HCT116 (cell line): Measurements from ENCODE around the gene AGBL3. TPM values are rescaled to one million over a fixed set of nuclear protein-coding genes. Genes with fewer than 3 reads are reported as not detected.

Experiments
- ATAC-seq: fragments of 200-7000 bp; cut with Tn5 transposase; 2 replicates; pipeline ENCODE4 v1.9.1; 2020; ENCODE audit warnings: mild to moderate bottlenecking, moderate library complexity
- BruUV-seq: library from RNA; stranded (reverse); fragments of 400-500 nt; replicated peaks from 2 replicates; lab custom pipeline; 2021; lab: Mats Ljungman, UMichigan
- CTCF ChIA-PET: fragments of 300-600 bp; sonication (Branson Sonifier 250); formaldehyde crosslinking; loops from one replicate; lab custom pipeline; 2021; ENCODE audit warnings: antibody characterized with exemption; lab: Charles Lee
- POLR2A ChIA-PET: fragments of 300-600, 350-600 bp; sonication (Branson Sonifier 250); formaldehyde crosslinking; loops from one replicate; lab custom pipeline; 2021; ENCODE audit warnings: antibody characterized with exemption; lab: Charles Lee
- RAD21 ChIA-PET, 2 experiments: fragments of 300-600 bp; sonication (Branson Sonifier 250); formaldehyde crosslinking; loops; one replicate each; lab custom pipeline; 2023; ENCODE audit warnings: low total read pairs in 2 of 2; ENCODE audit not compliant: uncharacterized antibody in 2 of 2, unreplicated experiment in 2 of 2, low non-redundant PET in 1 of 2; lab: Charles Lee
- DNase-seq: peaks from one replicate; pipeline ENCODE4 v3.0.0-alpha.2; 2010; ENCODE audit warnings: low read depth, low spot score
- H2AFZ ChIP-seq: fragments of 200-600 bp; shearing (Covaris generic), sonication (generic); 2 replicates; pipeline ENCODE4 v1.6.1; 2017; ENCODE audit warnings: low read depth, mixed run types, mixed read lengths, antibody characterized with exemption, low read length; ENCODE audit not compliant: poor library complexity, severe bottlenecking
- H3K27ac ChIP-seq: 2 replicates; pipeline ENCODE4 v1.5.1; 2012; ENCODE audit warnings: low read depth, low read length
- H3K27me3 ChIP-seq: fragments of 200-600 bp; sonication (generic); 2 replicates; pipeline ENCODE4 v1.6.1; 2016; ENCODE audit warnings: mixed run types, low read length, mixed read lengths; ENCODE audit not compliant: insufficient read depth
- H3K36me3 ChIP-seq, 2 experiments: fragments of 200-500 bp in 1 of 2; fragments of 200-600 bp in 1 of 2; sonication (Bioruptor generic) in 1 of 2; sonication (generic) in 1 of 2; 2 replicates each; pipeline versions ENCODE4 v1.5.1 to v1.6.1; 2014 to 2016; ENCODE audit warnings: low read length in 2 of 2, inconsistent platforms in 1 of 2, mixed read lengths in 1 of 2, mixed run types in 1 of 2; ENCODE audit not compliant: insufficient read depth in 2 of 2, control insufficient read depth in 1 of 2
- H3K4me1 ChIP-seq, 2 experiments: fragments of 200-600 bp in 1 of 2; sonication (generic) in 1 of 2; 2 replicates each; pipeline versions ENCODE4 v1.5.1 to v1.6.1; 2012 to 2017; ENCODE audit warnings: low read length in 2 of 2, inconsistent platforms in 1 of 2, mild to moderate bottlenecking in 1 of 2, mixed read lengths in 1 of 2, mixed run types in 1 of 2, moderate library complexity in 1 of 2; ENCODE audit not compliant: insufficient read depth in 2 of 2, control insufficient read depth in 1 of 2
- H3K4me2 ChIP-seq: fragments of 200-600 bp; sonication (generic); 2 replicates; pipeline ENCODE4 v1.6.1; 2017; ENCODE audit warnings: mixed run types, low read length, mixed read lengths
- H3K4me3 ChIP-seq, 2 experiments: fragments of 200-600 bp in 1 of 2; sonication (generic) in 1 of 2; replicated peaks in 1 of 2; 2 replicates each; pipeline ENCODE4 v1.5.1; 2011 to 2016; ENCODE audit warnings: low read length in 2 of 2, control low read depth in 1 of 2, low read depth in 1 of 2, mild to moderate bottlenecking in 1 of 2, mixed read lengths in 1 of 2, mixed run types in 1 of 2
- H3K79me2 ChIP-seq: fragments of 200-600 bp; sonication (generic); 2 replicates; pipeline ENCODE4 v1.6.1; 2017; ENCODE audit warnings: mild to moderate bottlenecking, mixed run types, low read length, moderate library complexity, mixed read lengths; ENCODE audit not compliant: insufficient read depth
- H3K9ac ChIP-seq: fragments of 200-600 bp; sonication (generic); 2 replicates; pipeline ENCODE4 v1.6.1; 2016; ENCODE audit warnings: low read length, mixed read lengths
- H3K9me2 ChIP-seq: fragments of 200-600 bp; sonication (generic), shearing (Covaris generic); 2 replicates; pipeline ENCODE4 v1.6.1; 2017; ENCODE audit warnings: mixed run types, mild to moderate bottlenecking, moderate library complexity; ENCODE audit not compliant: insufficient read depth
- H3K9me3 ChIP-seq, 2 experiments: fragments of 200-500 bp in 1 of 2; fragments of 200-600 bp in 1 of 2; sonication (Bioruptor generic) in 1 of 2; sonication (generic) in 1 of 2; 2 replicates each; pipeline ENCODE4 v1.6.1; 2014 to 2017; ENCODE audit warnings: low read length in 2 of 2, mixed read lengths in 2 of 2, inconsistent platforms in 1 of 2, low read depth in 1 of 2, mild to moderate bottlenecking in 1 of 2, mixed run types in 1 of 2, moderate library complexity in 1 of 2; ENCODE audit not compliant: control insufficient read depth in 1 of 2, insufficient read depth in 1 of 2
- H4K20me1 ChIP-seq: fragments of 200-600 bp; sonication (generic), shearing (Covaris generic); 2 replicates; pipeline ENCODE4 v1.6.1; 2017; ENCODE audit warnings: mixed run types, mild to moderate bottlenecking, moderate library complexity; ENCODE audit not compliant: insufficient read depth
- CBX3 ChIP-seq: IDR thresholded peaks from 2 replicates; pipeline ENCODE4 v1.6.1; 2012; ENCODE audit warnings: low read depth
- EGR1 ChIP-seq: IDR thresholded peaks from 2 replicates; pipeline ENCODE4 v1.6.1; 2012; ENCODE audit warnings: low read depth
- JUND ChIP-seq: IDR thresholded peaks from 2 replicates; pipeline ENCODE4 v1.6.1; 2012
- MAX ChIP-seq: IDR thresholded peaks from 2 replicates; pipeline ENCODE4 v1.6.1; 2012
- POLR2AphosphoS5 ChIP-seq: IDR thresholded peaks from 2 replicates; pipeline ENCODE4 v1.6.1; 2011; ENCODE audit warnings: mild to moderate bottlenecking, low read depth, low read length, moderate library complexity
- REST ChIP-seq: IDR thresholded peaks from 2 replicates; pipeline ENCODE4 v1.6.1; 2012; ENCODE audit warnings: low read depth
- SIN3A ChIP-seq: IDR thresholded peaks from 2 replicates; pipeline ENCODE4 v1.6.1; 2012; ENCODE audit warnings: low read depth
- TCF7L2 ChIP-seq: IDR thresholded peaks from 2 replicates; pipeline ENCODE4 v1.7.0; 2011; ENCODE audit warnings: borderline replicate concordance, inconsistent platforms; ENCODE audit not compliant: insufficient read depth, insufficient read length; ENCODE audit errors: extremely low read depth
- YY1 ChIP-seq: IDR thresholded peaks from 2 replicates; pipeline ENCODE4 v1.6.1; 2011; ENCODE audit warnings: low read length, low read depth, moderate library complexity, mild to moderate bottlenecking; ENCODE audit not compliant: insufficient replicate concordance; ENCODE audit errors: extremely low read depth
- intact Hi-C: fragments of 100-400 bp; cut with micrococcal nuclease; formaldehyde crosslinking; loops from 2 replicates; pipeline ENCODE4 v1.10.0; 2022
- total RNA-seq: library from RNA; stranded (reverse); gene quantifications from one replicate; pipeline ENCODE4 v1.2.1, GENCODE V29; 2021; ENCODE audit not compliant: unreplicated experiment

AGBL3 gene
- total RNA-seq, 1 experiment from 2014 or later, result 1.9 TPM

GRCh38 chr7:134993877-134994456 is 7.7 kb downstream of the AGBL3 start:
- Histone ChIP-seq H3K4me3 (no peak overlapping the region), H3K36me3 (0 out of 4 replicates have a peak, but pooled peaks cover 0 to 4% of the 10 kb centered on the region in 2 experiments), H3K79me2 (no peaks in the 10 kb centered on the region), H3K9me2 (no peaks in the 10 kb centered on the region), H3K9ac (no peak overlapping the region), H3K4me2 (no peak overlapping the region), H3K9me3 (no peaks in the 10 kb centered on the region), H3K4me1 (no peaks in the 10 kb centered on the region), H3K27ac (no peak overlapping the region), H2AFZ (no peak overlapping the region), H3K27me3 (no peaks in the 10 kb centered on the region), H4K20me1 (no peaks in the 10 kb centered on the region)
- ATAC-seq (no peak), DNase-seq (no peak)
- intact Hi-C loops, result no loop called here
- CTCF ChIA-PET, result no interaction called here
- POLR2A ChIA-PET, result no interaction called here
- RAD21 ChIA-PET, result no interaction called here
- TF ChIP-seq REST (no peak), EGR1 (no peak), MAX (no peak), POLR2AphosphoS5 (no peak), JUND (no peak), SIN3A (no peak), YY1 (no peak), CBX3 (no peak), TCF7L2 (no peak)
- no TSS peak for BruUV-seq
